ENCODE data around the gene ROR2.

DNA sequence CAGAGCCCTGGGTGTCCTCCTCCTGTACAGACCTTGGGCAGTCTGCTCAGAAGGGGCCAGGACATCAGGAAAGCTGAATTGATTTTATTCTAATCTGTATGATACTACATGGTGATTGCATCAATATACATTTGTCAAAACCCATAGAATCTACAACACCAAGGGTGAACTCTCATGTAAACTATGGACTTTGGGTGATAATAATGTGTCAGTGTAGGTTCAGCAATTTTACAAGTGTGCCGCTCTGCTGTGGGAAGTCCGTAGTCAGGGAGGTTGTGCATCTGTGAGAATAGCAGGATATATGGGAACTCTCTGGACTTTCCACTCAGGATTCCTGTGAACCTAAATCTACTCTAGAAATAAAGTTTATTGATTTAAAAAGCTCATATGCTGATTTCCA is 371.1 kb downstream of the ROR2 start:
- TF ChIP-seq POLR2A (IDR thresholded peaks at IDR 0.05; ENCODE audit: low read depth, low read length): no peak
- TF ChIP-seq MAX (IDR thresholded peaks at IDR 0.05; ENCODE audit: insufficient read depth, insufficient read length): no peak
- TF ChIP-seq CTCF (IDR thresholded peaks at IDR 0.05; ENCODE audit: extremely low read depth in 1 of 2, insufficient read depth in 1 of 2, low read depth in 1 of 2, low read length in 2 of 2): no peak
- no peak for TF ChIP-seq FOS (IDR thresholded peaks at IDR 0.05; ENCODE audit: borderline replicate concordance, insufficient read depth, low read length)

Measured in endothelial cell of umbilical vein (primary cell).